Transverse colon (tissue), 4 donors: ENCODE results near the gene EGLN2.
A peak's percentile ranks its signal among the peaks of the same experiment; 100 is the strongest.

Source experiments
- CTCF ChIP-seq, 5 experiments: fragments of 200-600 bp in 3 of 5; fragments of 450-650 bp in 2 of 5; sonication (generic) in 3 of 5; IDR thresholded peaks; 1 replicate in 2 of 5; 2 replicates in 3 of 5; pipeline ENCODE4 v1.5.1; 2016 to 2017; ENCODE audit warnings: antibody characterized with exemption in 5 of 5, inconsistent platforms in 3 of 5, mild to moderate bottlenecking in 2 of 5, moderate library complexity in 1 of 5
- EP300 ChIP-seq: sonication (generic); formaldehyde crosslinking; IDR thresholded peaks from one replicate; pipeline ENCODE4 v1.6.1; 2017; ENCODE audit warnings: antibody characterized with exemption, low read depth
- POLR2A ChIP-seq: fragments of 450-650 bp; IDR thresholded peaks from one replicate; pipeline ENCODE4 v1.6.1; 2016; ENCODE audit warnings: antibody characterized with exemption, mild to moderate bottlenecking, moderate library complexity
- POLR2AphosphoS5 ChIP-seq, 3 donors: sonication (generic); formaldehyde crosslinking; IDR thresholded peaks; one replicate each; pipeline ENCODE4 v1.6.1; 2016; ENCODE audit warnings: antibody characterized with exemption in 3 of 3

DNA sequence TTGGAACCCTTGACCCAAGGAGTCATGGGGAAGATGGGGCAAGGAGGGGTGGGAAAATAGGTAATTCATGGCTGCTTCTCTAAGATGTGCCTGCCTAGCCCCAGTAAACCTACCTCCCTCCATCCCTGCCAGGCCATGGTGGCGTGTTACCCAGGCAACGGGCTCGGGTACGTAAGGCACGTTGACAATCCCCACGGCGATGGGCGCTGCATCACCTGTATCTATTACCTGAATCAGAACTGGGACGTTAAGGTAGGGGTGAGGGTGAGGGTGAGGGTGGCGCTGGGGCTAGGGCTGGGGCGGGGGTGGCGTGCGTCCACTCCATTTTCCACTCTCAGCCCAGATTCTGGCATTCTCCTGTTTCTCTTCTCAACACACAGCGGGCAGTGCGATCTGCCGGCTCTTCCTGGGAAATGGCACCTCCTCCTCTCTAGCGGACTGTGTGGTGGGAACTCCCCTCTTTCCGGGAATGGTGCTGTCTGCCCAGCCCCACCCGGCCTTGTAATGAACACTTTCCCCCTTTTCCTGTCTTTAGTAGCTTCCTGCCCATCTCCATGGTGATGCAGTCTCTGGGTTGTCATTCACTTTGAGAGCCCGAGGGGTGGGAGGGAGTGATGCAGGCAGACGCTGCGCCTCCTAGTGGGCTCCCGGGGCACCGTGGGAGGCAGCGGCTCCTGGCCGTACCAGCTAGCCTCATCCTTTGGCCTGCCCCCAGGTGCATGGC lies 7.6 kb downstream of the EGLN2 start:
- peak; percentile 70 to 82 (median 74) for TF ChIP-seq CTCF (IDR thresholded peaks at IDR 0.05)
- TF ChIP-seq POLR2A, result no peak
- TF ChIP-seq POLR2AphosphoS5 (IDR thresholded peaks at IDR 0.05), result peak; percentile 13 to 47 (median 44)
- TF ChIP-seq EP300, result no peak
